ENCODE data around the gene GALK2. TPM values are rescaled to one million over a fixed set of nuclear protein-coding genes. Genes with fewer than 3 reads are reported as not detected.
"Not testable (repeated sequence)": the region's sequence is repeated elsewhere in the genome, so short reads cannot be mapped to it uniquely, and the experiment has no call there.

GALK2 gene
- total and polyA plus RNA-seq, 8 donors: 23.1 to 43.1 (median 25.1) TPM

DNA sequence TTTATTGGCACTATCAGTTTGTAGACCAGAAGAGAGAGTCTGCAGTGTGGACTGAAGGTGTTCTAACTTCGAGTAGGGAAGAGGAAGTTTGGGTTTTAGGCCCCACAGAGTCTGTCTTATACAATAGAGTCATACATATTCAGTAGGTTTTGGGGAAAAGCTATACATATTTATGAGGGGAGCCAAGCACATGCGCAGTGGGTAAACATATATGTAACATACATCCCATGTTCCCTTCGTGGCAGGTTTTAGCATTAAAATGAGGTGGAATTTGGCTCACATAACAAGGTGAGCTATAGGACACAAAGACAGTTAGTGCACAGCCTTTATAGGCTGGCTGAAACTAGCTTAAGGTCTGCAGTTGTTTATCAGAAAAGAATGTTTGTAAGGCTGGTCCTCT is 4.9 kb downstream of the GALK2 start:
- Histone ChIP-seq H3K4me1 (peaks cover 0 to 41% of the 10 kb centered on the region in 2 donors), H3K27ac (no peak overlapping the region), H3K9me3 (no peaks in the 10 kb centered on the region), H3K27me3 (no peaks in the 10 kb centered on the region), H3K36me3 (peaks cover 0 to 4% of the 10 kb centered on the region in 2 donors), H3K4me3 (no peak overlapping the region)
- no peak for TF ChIP-seq CTCF (IDR thresholded peaks at IDR 0.05)
- ATAC-seq (no peak), DNase-seq (no peak)
- intact Hi-C loops (cut with DNase I): no loop called here

- ATAC-seq; H3K27me3 ChIP-seq; H3K36me3 ChIP-seq; DNase-seq; H3K4me3 ChIP-seq; H3K27ac ChIP-seq; H3K9me3 ChIP-seq; intact Hi-C loops (cut with DNase I): not testable (repeated sequence)
- H3K4me1 ChIP-seq: peaks cover 0 to 37% of the 10 kb centered on the region in 2 donors
Observed at GRCh38 chr15:49175582-49176397, 5.7 kb downstream of the GALK2 start.

GRCh38 chr15:49178497-49178896 is 8.4 kb downstream of the GALK2 start:
- ATAC-seq: no peak
- H3K4me1 ChIP-seq: peaks cover 0 to 14% of the 10 kb centered on the region in 2 donors
- TF ChIP-seq CTCF (IDR thresholded peaks at IDR 0.05): no peak
- H3K9me3 ChIP-seq: no peaks in the 10 kb centered on the region
- no peak for DNase-seq
- no peak overlapping the region for H3K4me3 ChIP-seq
- intact Hi-C loops (cut with DNase I): no loop called here
- H3K27me3 ChIP-seq: no peaks in the 10 kb centered on the region
- H3K36me3 ChIP-seq: peaks cover 0 to 4% of the 10 kb centered on the region in 2 donors
- no peak overlapping the region for H3K27ac ChIP-seq

GRCh38 chr15:49179433-49180190 is 9.6 kb downstream of the GALK2 start:
- H3K9me3 ChIP-seq: no peaks in the 10 kb centered on the region
- H3K4me1 ChIP-seq: peaks cover 0 to 13% of the 10 kb centered on the region in 2 donors
- H3K27ac ChIP-seq: no peak overlapping the region
- no peak overlapping the region for H3K4me3 ChIP-seq
- H3K36me3 ChIP-seq: peaks cover 0 to 4% of the 10 kb centered on the region in 2 donors
- H3K27me3 ChIP-seq: no peaks in the 10 kb centered on the region
- intact Hi-C loops (cut with DNase I): no loop called here
- TF ChIP-seq CTCF (IDR thresholded peaks at IDR 0.05): no peak
- ATAC-seq (no peak), DNase-seq (no peak)

GRCh38 chr15:49182128-49182527 is 12.1 kb downstream of the GALK2 start:
- DNase-seq (no peak), ATAC-seq (no peak)
- H3K4me1 ChIP-seq: no peaks in the 10 kb centered on the region
- peaks cover 0 to 4% of the 10 kb centered on the region in 2 donors for H3K36me3 ChIP-seq
- no peak for TF ChIP-seq CTCF (IDR thresholded peaks at IDR 0.05)
- no peaks in the 10 kb centered on the region for H3K9me3 ChIP-seq
- H3K4me3 ChIP-seq: no peak overlapping the region
- H3K27me3 ChIP-seq: no peaks in the 10 kb centered on the region
- intact Hi-C loops (cut with DNase I): no loop called here
- H3K27ac ChIP-seq: no peak overlapping the region

DNA sequence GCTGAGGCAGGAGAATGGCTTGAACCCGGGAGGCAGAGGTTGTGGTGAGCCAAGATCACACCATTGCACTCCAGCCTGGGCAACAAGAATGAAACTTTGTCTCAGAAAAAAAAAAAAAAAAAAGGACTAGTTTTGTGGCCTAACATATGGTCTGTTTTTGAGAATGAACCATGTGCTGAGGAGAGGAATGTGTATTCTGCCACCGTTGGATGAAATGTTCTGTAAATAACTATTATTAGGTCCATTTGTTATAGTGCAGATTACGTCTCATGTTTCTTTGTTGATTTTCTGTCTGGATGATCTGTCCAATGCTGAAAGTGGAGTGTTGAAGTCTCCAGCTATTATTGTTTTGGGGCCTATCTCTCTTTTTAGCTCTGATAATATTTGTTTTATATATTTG is 13.7 kb downstream of the GALK2 start:
- ATAC-seq; H3K4me1 ChIP-seq; H3K4me3 ChIP-seq; intact Hi-C loops (cut with DNase I); DNase-seq; H3K27me3 ChIP-seq; H3K36me3 ChIP-seq; H3K27ac ChIP-seq; H3K9me3 ChIP-seq: not testable (repeated sequence)

All from left lung (tissue), 10 donors.